Transverse colon (tissue), 4 donors: ENCODE measurements around the gene TRAPPC2L. TPM values are rescaled to one million over a fixed set of nuclear protein-coding genes. Genes with fewer than 3 reads are reported as not detected.

Experiments
- DNase-seq: peaks from one replicate; pipeline ENCODE4 v3.0.0-alpha.2; 2019
- H3K27ac ChIP-seq, 4 donors: fragments of 200-600 bp; sonication (generic); 2 replicates each; pipeline ENCODE4 v1.5.1; 2016 to 2018; ENCODE audit warnings: inconsistent platforms in 4 of 4
- H3K27me3 ChIP-seq: fragments of 200-600 bp; sonication (generic); 2 replicates; pipeline ENCODE4 v1.5.1; 2017; ENCODE audit warnings: inconsistent platforms
- H3K36me3 ChIP-seq, 4 donors: fragments of 200-600 bp; sonication (generic); 2 replicates each; pipeline ENCODE4 v1.5.1; 2017 to 2019; ENCODE audit warnings: inconsistent platforms in 4 of 4
- H3K4me1 ChIP-seq, 4 donors: fragments of 200-600 bp; sonication (generic); 2 replicates each; pipeline ENCODE4 v1.5.1; 2017 to 2020; ENCODE audit warnings: inconsistent platforms in 4 of 4
- H3K4me3 ChIP-seq, 4 donors: fragments of 200-600 bp; sonication (generic); 1 replicate in 1 of 4; 2 replicates in 3 of 4; pipeline versions ENCODE4 v1.5.1 to v1.6.1; 2017 to 2019; ENCODE audit warnings: inconsistent platforms in 4 of 4
- H3K9me3 ChIP-seq, 2 donors: fragments of 200-600 bp; sonication (generic); 2 replicates each; pipeline ENCODE4 v1.5.1; 2017 to 2019; ENCODE audit warnings: inconsistent platforms in 2 of 2
- CTCF ChIP-seq, 5 experiments: fragments of 200-600 bp in 3 of 5; fragments of 450-650 bp in 2 of 5; sonication (generic) in 3 of 5; IDR thresholded peaks; 1 replicate in 2 of 5; 2 replicates in 3 of 5; pipeline ENCODE4 v1.5.1; 2016 to 2017; ENCODE audit warnings: antibody characterized with exemption in 5 of 5, inconsistent platforms in 3 of 5, mild to moderate bottlenecking in 2 of 5, moderate library complexity in 1 of 5
- EP300 ChIP-seq: sonication (generic); formaldehyde crosslinking; IDR thresholded peaks from one replicate; pipeline ENCODE4 v1.6.1; 2017; ENCODE audit warnings: antibody characterized with exemption, low read depth
- POLR2A ChIP-seq: fragments of 450-650 bp; IDR thresholded peaks from one replicate; pipeline ENCODE4 v1.6.1; 2016; ENCODE audit warnings: antibody characterized with exemption, mild to moderate bottlenecking, moderate library complexity
- POLR2AphosphoS5 ChIP-seq, 3 donors: sonication (generic); formaldehyde crosslinking; IDR thresholded peaks; one replicate each; pipeline ENCODE4 v1.6.1; 2016; ENCODE audit warnings: antibody characterized with exemption in 3 of 3
- WGBS, 2 donors: methylation state at CpG; one replicate each; pipeline ENCODE4 v1.1.5; 2018; ENCODE audit warnings: low coverage in 1 of 2; 5-methylcytosine and 5-hydroxymethylcytosine counted together
- in situ Hi-C, 4 donors: fragments of 200-750 bp; cut with MboI; loops; one replicate each; pipeline versions ENCODE4 v1.15.0 to v1.15.1; 2017; ENCODE audit warnings: low sequenced_read_pairs in 3 of 4, low pct_ligation_motif_present in 1 of 4, low pct_unique_long_range_greater_than_20kb in 1 of 4
- intact Hi-C: fragments of 100-400 bp; cut with DNase I; formaldehyde crosslinking; loops from one replicate; pipeline ENCODE4 v1.15.1; 2023; ENCODE audit warnings: low total_unique reads
- total RNA-seq, 4 donors: library from RNA; depleted of rRNA; stranded (reverse); fragments of >200 nt; gene quantifications; one replicate each; pipeline ENCODE4 v1.1.0, GENCODE V29; 2016

The TRAPPC2L gene
- total RNA-seq, 4 donors from 2014 or later = 9.8 to 34.4 (median 19.7) TPM

GRCh38 chr16:88813269-88814143 is 43.4 kb upstream of the TRAPPC2L start:
- Histone ChIP-seq H3K36me3 (no peaks in the 10 kb centered on the region), H3K4me3 (no peak overlapping the region), H3K4me1 (peaks cover 12 to 37% (median 32%) of the 10 kb centered on the region in 4 donors), H3K9me3 (no peaks in the 10 kb centered on the region), H3K27ac (peak overlapping the region; percentile 97 to 99 (median 97)), H3K27me3 (no peaks in the 10 kb centered on the region)
- 43 to 48% methylated on average over 8 to 26 of the region's 26 CpGs for WGBS, 2 donors
- intact Hi-C loops (no loop called here), in situ Hi-C loops (loop anchor here in 1 of 4 donors (25.0 kb wide), 1 partner anchor 399 kb away; the partner anchor contains the start of genes SLC22A31 and ZNF778)
- TF ChIP-seq POLR2A = no peak
- no peak for TF ChIP-seq EP300
- peak; percentile 40 for DNase-seq

GRCh38 chr16:88814144-88814502 is 42.8 kb upstream of the TRAPPC2L start:
- Histone ChIP-seq H3K4me1 (peaks cover 12 to 37% (median 32%) of the 10 kb centered on the region in 4 donors), H3K27ac (no peak overlapping the region), H3K36me3 (no peaks in the 10 kb centered on the region), H3K9me3 (no peaks in the 10 kb centered on the region), H3K4me3 (no peak overlapping the region), H3K27me3 (no peaks in the 10 kb centered on the region)
- DNase-seq = no peak
- intact Hi-C loops = no loop called here
- WGBS, 2 donors = 76% methylated on average over 13 of the region's 13 CpGs; no CpG with 5 or more reads in 1 of the 2 donors
- TF ChIP-seq POLR2AphosphoS5 (IDR thresholded peaks at IDR 0.05) (no peak), CTCF (IDR thresholded peaks at IDR 0.05) (no peak), EP300 (no peak), POLR2A (no peak)
- in situ Hi-C loops = loop anchor here in 1 of 4 donors (25.0 kb wide), 1 partner anchor 398 kb away; the partner anchor contains the start of genes SLC22A31 and ZNF778

- Histone ChIP-seq H3K27ac (no peak overlapping the region), H3K9me3 (no peaks in the 10 kb centered on the region), H3K4me3 (no peak overlapping the region), H3K27me3 (no peaks in the 10 kb centered on the region), H3K36me3 (no peaks in the 10 kb centered on the region), H3K4me1 (peaks cover 11 to 31% (median 28%) of the 10 kb centered on the region in 4 donors)
- DNase-seq = no peak
- in situ Hi-C loops = loop anchor here in 1 of 4 donors (25.0 kb wide), 1 partner anchor 397 kb away; the partner anchor contains the start of genes SLC22A31 and ZNF778
- 90% methylated on average over 10 of the region's 10 CpGs; no CpG with 5 or more reads in 1 of the 2 donors for WGBS, 2 donors
- intact Hi-C loops = no loop called here
- TF ChIP-seq CTCF (IDR thresholded peaks at IDR 0.05) = no peak
- TF ChIP-seq EP300 = no peak
- TF ChIP-seq POLR2AphosphoS5 (IDR thresholded peaks at IDR 0.05) = no peak
- TF ChIP-seq POLR2A = no peak
Observed at GRCh38 chr16:88815227-88815626, 41.7 kb upstream of the TRAPPC2L start.

GRCh38 chr16:88815901-88816589 is 40.9 kb upstream of the TRAPPC2L start:
- Histone ChIP-seq H3K4me1 (peaks cover 4 to 23% (median 19%) of the 10 kb centered on the region in 4 donors), H3K36me3 (no peaks in the 10 kb centered on the region), H3K4me3 (no peak overlapping the region), H3K27ac (no peak overlapping the region), H3K27me3 (no peaks in the 10 kb centered on the region), H3K9me3 (no peaks in the 10 kb centered on the region)
- TF ChIP-seq POLR2AphosphoS5 (IDR thresholded peaks at IDR 0.05) (peak in 2 of 3 donors; percentile 13 to 35), POLR2A (no peak), CTCF (IDR thresholded peaks at IDR 0.05) (peak; percentile 62 to 85 (median 77))
- 52% methylated on average over 15 of the region's 19 CpGs; no CpG with 5 or more reads in 1 of the 2 donors for WGBS, 2 donors
- intact Hi-C loops (no loop called here), in situ Hi-C loops (loop anchor here in 1 of 4 donors (25.0 kb wide), 1 partner anchor 396 kb away; the partner anchor contains the start of genes SLC22A31 and ZNF778)
- DNase-seq = peak; percentile 61
